Epithelial cell of proximal tubule (primary cell): ENCODE measurements around the gene RPTOR. TPM values are rescaled to one million over a fixed set of nuclear protein-coding genes. Genes with fewer than 3 reads are reported as not detected.

Experiments used
- DNase-seq: peaks from one replicate; pipeline ENCODE4 v3.0.0-alpha.2; 2011; ENCODE audit warnings: low read depth
- H3K4me3 ChIP-seq: 2 replicates; pipeline ENCODE4 v1.5.1; 2011; ENCODE audit warnings: low read depth, mild to moderate bottlenecking, low read length
- total RNA-seq: library from RNA; depleted of rRNA; stranded (reverse); fragments of >200 nt; gene quantifications from 2 replicates; pipeline ENCODE4 v1.2.3, GENCODE V29; 2015
- TF ChIP-seq, protein P1 (sequence below): conservative IDR thresholded peaks from 2 replicates; pipeline ENCODE4 v1.5.1; 2012; ENCODE audit warnings: low read depth, mild to moderate bottlenecking, low read length

Gene RPTOR
- total RNA-seq, 1 donor from 2014 or later, result 24.4 TPM

DNA sequence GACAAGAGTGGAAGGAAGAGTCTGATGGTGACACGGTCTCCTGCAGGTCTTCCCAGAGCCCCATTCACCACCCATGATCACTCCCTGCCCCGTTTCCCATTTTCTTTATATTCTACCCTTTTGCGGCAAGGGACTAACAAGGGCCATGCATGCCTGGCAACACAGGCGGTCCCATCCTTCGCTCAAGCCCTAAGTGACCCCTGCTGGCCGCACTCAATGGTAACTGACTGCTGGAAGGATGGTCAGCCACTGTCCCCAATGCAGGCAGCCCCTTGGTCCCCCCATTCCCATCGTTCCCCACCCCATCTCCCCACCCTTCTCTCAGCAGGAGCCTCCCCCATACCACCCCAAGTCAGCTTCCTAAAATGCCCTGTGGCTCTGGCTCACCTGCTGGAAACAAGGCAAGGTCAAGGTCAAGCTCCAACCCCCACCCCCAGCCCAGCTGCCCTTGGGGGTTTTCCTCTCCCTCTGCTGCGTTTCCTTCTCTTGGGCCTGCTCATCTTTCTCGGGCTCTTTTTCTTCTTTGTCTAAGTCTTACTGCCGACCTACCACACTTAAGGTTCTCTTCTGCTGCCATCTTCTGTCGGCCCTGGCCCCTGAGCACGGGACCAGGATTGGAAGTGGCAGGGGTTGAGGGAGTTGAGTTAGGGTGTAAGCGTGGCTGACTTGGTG, 116.0 kb downstream of the RPTOR start:
- DNase-seq, result no peak
- TF ChIP-seq, protein P1, sequence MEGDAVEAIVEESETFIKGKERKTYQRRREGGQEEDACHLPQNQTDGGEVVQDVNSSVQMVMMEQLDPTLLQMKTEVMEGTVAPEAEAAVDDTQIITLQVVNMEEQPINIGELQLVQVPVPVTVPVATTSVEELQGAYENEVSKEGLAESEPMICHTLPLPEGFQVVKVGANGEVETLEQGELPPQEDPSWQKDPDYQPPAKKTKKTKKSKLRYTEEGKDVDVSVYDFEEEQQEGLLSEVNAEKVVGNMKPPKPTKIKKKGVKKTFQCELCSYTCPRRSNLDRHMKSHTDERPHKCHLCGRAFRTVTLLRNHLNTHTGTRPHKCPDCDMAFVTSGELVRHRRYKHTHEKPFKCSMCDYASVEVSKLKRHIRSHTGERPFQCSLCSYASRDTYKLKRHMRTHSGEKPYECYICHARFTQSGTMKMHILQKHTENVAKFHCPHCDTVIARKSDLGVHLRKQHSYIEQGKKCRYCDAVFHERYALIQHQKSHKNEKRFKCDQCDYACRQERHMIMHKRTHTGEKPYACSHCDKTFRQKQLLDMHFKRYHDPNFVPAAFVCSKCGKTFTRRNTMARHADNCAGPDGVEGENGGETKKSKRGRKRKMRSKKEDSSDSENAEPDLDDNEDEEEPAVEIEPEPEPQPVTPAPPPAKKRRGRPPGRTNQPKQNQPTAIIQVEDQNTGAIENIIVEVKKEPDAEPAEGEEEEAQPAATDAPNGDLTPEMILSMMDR, result no peak
- no peak overlapping the region for H3K4me3 ChIP-seq

DNA sequence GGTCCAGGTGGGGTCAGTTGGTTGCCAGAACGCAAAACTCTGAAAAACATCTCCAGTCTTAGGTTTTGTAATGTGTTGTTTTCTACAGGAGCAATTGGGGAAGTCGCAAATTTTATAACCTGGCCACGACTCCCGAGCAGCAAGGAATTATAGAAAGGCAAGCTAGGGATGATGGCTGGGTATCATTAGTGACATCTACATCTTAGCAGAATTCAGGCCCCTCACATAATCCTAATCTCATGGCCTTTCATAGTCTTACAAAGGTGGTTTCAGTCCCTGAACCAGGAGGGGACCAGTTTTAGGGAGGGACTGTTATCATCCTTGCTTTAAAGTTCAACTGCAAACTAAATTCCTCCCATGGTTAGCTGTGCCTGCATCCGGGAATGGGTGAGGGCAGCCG, 117.9 kb downstream of the RPTOR start:
- no peak overlapping the region for H3K4me3 ChIP-seq
- DNase-seq, result no peak
- TF ChIP-seq, protein P1, result no peak

DNA sequence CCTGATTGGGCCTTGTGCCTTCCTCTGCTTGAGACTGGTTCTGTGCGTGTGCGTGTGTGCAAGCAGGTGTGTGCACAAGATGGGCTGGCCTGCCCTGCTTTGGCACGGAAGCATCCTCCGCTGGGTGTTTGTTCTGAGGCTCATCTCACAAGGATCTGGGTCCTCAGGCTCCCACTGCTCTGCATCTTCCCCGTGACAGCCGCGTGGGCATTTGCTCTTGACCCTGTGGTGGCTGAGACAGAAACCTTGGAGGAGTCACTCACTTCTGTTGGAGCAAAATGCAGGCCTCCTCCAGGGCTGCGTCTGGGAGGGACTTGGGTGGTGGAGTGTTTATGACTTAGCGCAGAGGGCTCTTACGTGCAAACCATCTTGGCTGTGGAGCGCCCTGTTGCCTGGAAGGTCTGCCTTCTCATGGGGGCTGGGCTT, 119.2 kb downstream of the RPTOR start:
- no peak overlapping the region for H3K4me3 ChIP-seq
- DNase-seq, result no peak
- TF ChIP-seq, protein P1, result no peak

- H3K4me3 ChIP-seq, result no peak overlapping the region
- TF ChIP-seq, protein P1, result no peak
- DNase-seq, result no peak
These were observed 119.7 kb downstream of the RPTOR start for GRCh38 chr17:80664217-80664790.

- DNase-seq, result no peak
- TF ChIP-seq, protein P1, result no peak
- no peak overlapping the region for H3K4me3 ChIP-seq
These were observed 121.2 kb downstream of the RPTOR start for GRCh38 chr17:80665792-80666191.

DNA sequence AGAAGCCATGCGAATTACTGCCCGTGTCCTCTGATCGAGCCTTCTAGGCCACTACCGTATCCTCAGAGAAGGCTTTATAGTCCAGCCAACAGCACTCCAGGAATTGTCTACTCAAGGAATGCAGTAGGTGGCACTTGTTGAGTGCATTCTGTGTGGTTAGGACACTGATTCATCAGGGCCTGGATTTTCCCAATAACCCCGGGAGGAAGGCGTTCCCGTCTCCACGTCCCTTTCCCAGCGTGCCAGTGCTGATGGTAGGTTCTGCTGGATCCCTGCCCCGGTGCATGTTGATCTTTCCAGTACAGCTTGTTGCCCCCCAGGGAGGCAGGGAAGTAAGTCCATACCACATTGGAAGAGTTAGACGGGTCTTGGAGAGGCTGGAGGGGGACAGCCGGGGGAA, 122.2 kb downstream of the RPTOR start:
- no peak overlapping the region for H3K4me3 ChIP-seq
- TF ChIP-seq, protein P1, result no peak
- DNase-seq, result no peak
